Inferior parietal cortex (tissue), 1 donor: ENCODE results near the gene PLGRKT.
"Not testable (repeated sequence)": the region's sequence is repeated elsewhere in the genome, so short reads cannot be mapped to it uniquely, and the experiment has no call there.

ENCODE experiments used
- DNase-seq: peaks from one replicate; pipeline ENCODE4 v3.0.0-alpha.2; 2016; ENCODE audit errors: extremely low spot score

The PLGRKT gene

GRCh38 chr9:5437254-5438216 is at the start of gene PLGRKT:
PLGRKT (minus strand) TSS chr9:5437925; CDS start chr9:5431977, 5,948 bp downstream.
- DNase-seq, result peak; percentile 95

GRCh38 chr9:5486988-5487387 is 49.3 kb upstream of the PLGRKT start:
- DNase-seq, result no peak

- DNase-seq, result no peak
Measured at GRCh38 chr9:5485378-5486085, 47.8 kb upstream of the PLGRKT start.

GRCh38 chr9:5483306-5483705 is 45.6 kb upstream of the PLGRKT start:
- no peak for DNase-seq

GRCh38 chr9:5482194-5482593 is 44.5 kb upstream of the PLGRKT start:
- DNase-seq, result no peak

- no peak for DNase-seq
Measured at GRCh38 chr9:5481322-5482040, 43.8 kb upstream of the PLGRKT start.

- no peak for DNase-seq
Measured at GRCh38 chr9:5480919-5481318, 43.2 kb upstream of the PLGRKT start.

- DNase-seq, result no peak
Measured at GRCh38 chr9:5479994-5480694, 42.4 kb upstream of the PLGRKT start.

GRCh38 chr9:5478206-5478605 is 40.5 kb upstream of the PLGRKT start:
- no peak for DNase-seq

GRCh38 chr9:5475611-5476010 is 37.9 kb upstream of the PLGRKT start:
- DNase-seq, result not testable (repeated sequence)

GRCh38 chr9:5470816-5471215 is 33.1 kb upstream of the PLGRKT start:
- DNase-seq, result no peak

GRCh38 chr9:5470122-5470521 is 32.4 kb upstream of the PLGRKT start:
- no peak for DNase-seq

- DNase-seq, result no peak
Measured at GRCh38 chr9:5468850-5469249, 31.1 kb upstream of the PLGRKT start.

- DNase-seq, result no peak
Measured at GRCh38 chr9:5466766-5467165, 29.0 kb upstream of the PLGRKT start.

- no peak for DNase-seq
Measured at GRCh38 chr9:5466005-5466404, 28.3 kb upstream of the PLGRKT start.

GRCh38 chr9:5464831-5465330 is 27.2 kb upstream of the PLGRKT start:
- not testable (repeated sequence) for DNase-seq

- no peak for DNase-seq
Measured at GRCh38 chr9:5460157-5460556, 22.4 kb upstream of the PLGRKT start.

- DNase-seq, result no peak
Measured at GRCh38 chr9:5459289-5459829, 21.6 kb upstream of the PLGRKT start.

- DNase-seq, result no peak
Measured at GRCh38 chr9:5455181-5455580, 17.5 kb upstream of the PLGRKT start.

- no peak for DNase-seq
Measured at GRCh38 chr9:5453673-5454072, 15.9 kb upstream of the PLGRKT start.

GRCh38 chr9:5453004-5453403 is 15.3 kb upstream of the PLGRKT start:
- DNase-seq, result no peak
